HepG2 (cell line): Measurements from ENCODE around the gene MCRIP2. TPM values are rescaled to one million over a fixed set of nuclear protein-coding genes. Genes with fewer than 3 reads are reported as not detected.

ENCODE experiments used
- HDAC1 ChIP-seq: sonication (generic); formaldehyde crosslinking; IDR thresholded peaks from 2 replicates; pipeline ENCODE4 v1.5.1; 2020; ENCODE audit warnings: mild to moderate bottlenecking, missing genetic modification reagents
- KLF9 ChIP-seq: IDR thresholded peaks from 2 replicates; pipeline ENCODE4 v1.6.1; 2016; ENCODE audit warnings: low read depth
- LBX2 ChIP-seq: sonication (generic); formaldehyde crosslinking; IDR thresholded peaks from 2 replicates; pipeline ENCODE4 v1.5.0; 2020; ENCODE audit warnings: missing genetic modification reagents, mild to moderate bottlenecking, borderline replicate concordance
- NFIB ChIP-seq: sonication (generic); formaldehyde crosslinking; IDR thresholded peaks from 2 replicates; pipeline ENCODE4 v1.9.0; 2021; ENCODE audit warnings: missing genetic modification reagents, mild to moderate bottlenecking, borderline replicate concordance
- NR2F6 ChIP-seq, 2 experiments: IDR thresholded peaks; 2 replicates each; pipeline ENCODE4 v1.6.1; 2016; ENCODE audit warnings: antibody characterized with exemption in 1 of 2, mild to moderate bottlenecking in 1 of 2
- PAXIP1 ChIP-seq: sonication (generic); formaldehyde crosslinking; conservative IDR thresholded peaks from 2 replicates; pipeline ENCODE4 v1.4.0; 2020; ENCODE audit warnings: mild to moderate bottlenecking, missing genetic modification reagents, moderate library complexity
- THAP11 ChIP-seq: IDR thresholded peaks from 2 replicates; pipeline ENCODE4 v1.6.1; 2016; ENCODE audit warnings: missing biosample characterization, missing genetic modification reagents
- YEATS4 ChIP-seq: sonication (generic); formaldehyde crosslinking; IDR thresholded peaks from 2 replicates; pipeline ENCODE4 v1.4.0; 2020; ENCODE audit warnings: missing genetic modification reagents, borderline replicate concordance
- ZC3H13 ChIP-seq: sonication (generic); formaldehyde crosslinking; IDR thresholded peaks from 2 replicates; pipeline ENCODE4 v1.8.1; 2023; ENCODE audit warnings: mild to moderate bottlenecking, missing genetic modification reagents, moderate library complexity
- ZNF451 ChIP-seq: sonication (generic); formaldehyde crosslinking; IDR thresholded peaks from 2 replicates; pipeline ENCODE4 v1.5.0; 2020; ENCODE audit warnings: mild to moderate bottlenecking, missing genetic modification reagents
- ZNF572 ChIP-seq: sonication (generic); formaldehyde crosslinking; IDR thresholded peaks from 2 replicates; pipeline ENCODE4 v1.5.1; 2020; ENCODE audit warnings: mild to moderate bottlenecking, missing genetic modification reagents
- ZNF713 ChIP-seq: sonication (generic); formaldehyde crosslinking; IDR thresholded peaks from 2 replicates; pipeline ENCODE4 v1.4.0; 2020; ENCODE audit warnings: mild to moderate bottlenecking, missing genetic modification reagents
- ZNF800 ChIP-seq: sonication (generic); formaldehyde crosslinking; IDR thresholded peaks from 2 replicates; pipeline ENCODE4 v1.4.0; 2020; ENCODE audit warnings: missing genetic modification reagents
- polyA plus RNA-seq, 8 experiments: library from polyadenylated mRNA; depleted of rRNA in 3 of 8; stranded (reverse) in 7 of 8; unstranded in 1 of 8; fragments of >200 nt; fragmentation: Illumina TruSeq in 4 of 8; extraction: Trizol in 4 of 8; gene quantifications; 2 replicates each; pipeline versions ENCODE4 v1.2.1 to v1.2.3, GENCODE V29; 2011 to 2016; ENCODE audit warnings: low read depth in 4 of 8, missing spikeins in 1 of 8, mixed read lengths in 1 of 8; ENCODE audit not compliant: insufficient read depth in 1 of 8
- total RNA-seq, 5 experiments: library from RNA; depleted of rRNA; stranded (reverse); fragments of >200 nt; fragmentation: Illumina TruSeq; extraction: Trizol; gene quantifications; 2 replicates each; pipeline ENCODE4 v1.2.3, GENCODE V29; 2016; ENCODE audit warnings: low read depth in 1 of 5

MCRIP2 gene
- total and polyA plus RNA-seq, 2 of the 13 experiments (the other 11 are each of a cell fraction or from before 2014, with no cell fraction given) = 39.6 to 76.7 TPM

GRCh38 chr16:630815-631405 lies 10.7 kb upstream of the MCRIP2 start, which contains the start of gene WFIKKN1 (continued):
- TF ChIP-seq HDAC1 (CRISPR knock-in tag) (peak; percentile 79), ZNF713 (CRISPR knock-in tag) (0 out of 2 replicates have a peak, but pooled peaks have one; percentile 21), ZNF451 (CRISPR knock-in tag) (no peak), NFIB (no peak), PAXIP1 (CRISPR knock-in tag) (peak; percentile 87), ZNF572 (CRISPR knock-in tag) (no peak), THAP11 (CRISPR knock-in tag) (peak; percentile 58), ZC3H13 (CRISPR knock-in tag) (0 out of 2 replicates have a peak, but pooled peaks have one; percentile 13), NR2F6 (IDR thresholded peaks at IDR 0.05) (peak; percentile 50), NR2F6 (CRISPR knock-in tag; IDR thresholded peaks at IDR 0.05) (peak; percentile 11), ZNF800 (0 out of 2 replicates have a peak, but pooled peaks have one; percentile 4), YEATS4 (CRISPR knock-in tag) (peak; percentile 73; the same call in 1 of the 2 replicates), KLF9 (CRISPR knock-in tag) (0 out of 2 replicates have a peak, but pooled peaks have one; percentile 64), LBX2 (CRISPR knock-in tag) (0 out of 2 replicates have a peak, but pooled peaks have one; percentile 7)
